HepG2 (cell line): ENCODE data around the gene TBC1D7. TPM values are rescaled to one million over a fixed set of nuclear protein-coding genes. Genes with fewer than 3 reads are reported as not detected.

Experiments
- ATAC-seq: fragments of 200-7000 bp; cut with Tn5 transposase; 3 replicates; pipeline ENCODE4 v1.9.1; 2020; ENCODE audit warnings: mild to moderate bottlenecking, moderate library complexity
- BruUV-seq: library from RNA; stranded (reverse); fragments of 400-500 nt; replicated peaks from 2 replicates; lab custom pipeline; 2021; lab: Mats Ljungman, UMichigan
- CTCF ChIA-PET: fragments of 300-600 bp; formaldehyde crosslinking; extraction: SDS; loops from one replicate; lab custom pipeline; 2021; ENCODE audit warnings: low total read pairs, inconsistent platforms, low intra/inter-chr PET ratio; lab: Yijun Ruan, JAX
- POLR2A ChIA-PET: fragments of 350-600 bp; sonication (Branson Sonifier 250); formaldehyde crosslinking; loops from one replicate; lab custom pipeline; 2020; ENCODE audit warnings: antibody characterized with exemption, inconsistent platforms; lab: Yijun Ruan, JAX
- DNase-seq: peaks from one replicate; pipeline ENCODE4 v3.0.0-alpha.2; 2015; ENCODE audit warnings: low spot score
- FAIRE-seq: peaks from 3 replicates; lab custom pipeline; 2011; peaks lifted over from hg19 to GRCh38; lab: Jason Lieb, UNC
- H2AFZ ChIP-seq: one replicate; pipeline ENCODE4 v1.6.1; 2011; ENCODE audit warnings: low read length, inconsistent platforms
- H3K27ac ChIP-seq: fragments of 300-600 bp; 3 replicates; pipeline ENCODE4 v1.8.0; 2011; ENCODE audit warnings: mixed run types, mild to moderate bottlenecking, mixed read lengths, low read length, inconsistent platforms; ENCODE audit not compliant: insufficient read depth; ENCODE audit errors: extremely low read length
- H3K27me3 ChIP-seq, 2 experiments: fragments of 200-600 bp in 1 of 2; 2 replicates in 1 of 2; 3 replicates in 1 of 2; pipeline versions ENCODE4 v1.6.0 to v1.8.0; 2011; ENCODE audit warnings: low read length in 2 of 2, mild to moderate bottlenecking in 2 of 2, moderate library complexity in 2 of 2, inconsistent platforms in 1 of 2; ENCODE audit not compliant: insufficient read depth in 2 of 2, control insufficient read depth in 1 of 2
- H3K36me3 ChIP-seq, 2 experiments: fragments of 200-600 bp in 1 of 2; replicated peaks in 1 of 2; 2 replicates in 1 of 2; 3 replicates in 1 of 2; pipeline versions ENCODE4 v1.5.1 to v1.8.0; 2011; ENCODE audit warnings: low read length in 2 of 2, inconsistent platforms in 1 of 2; ENCODE audit not compliant: insufficient read depth in 2 of 2, control insufficient read depth in 1 of 2
- H3K4me1 ChIP-seq: 2 replicates; pipeline ENCODE4 v1.5.1; 2012; ENCODE audit warnings: low read length, inconsistent platforms; ENCODE audit not compliant: insufficient read depth
- H3K4me2 ChIP-seq: 2 replicates; pipeline ENCODE4 v1.6.0; 2011; ENCODE audit warnings: low read depth, low read length, inconsistent platforms
- H3K4me3 ChIP-seq, 3 experiments: fragments of 200-600 bp in 1 of 3; sonication (generic), shearing (Covaris generic) in 1 of 3; replicated peaks in 1 of 3; 2 replicates each; pipeline ENCODE4 v1.5.1; 2011 to 2016; ENCODE audit warnings: low read length in 3 of 3, inconsistent platforms in 2 of 3, low read depth in 2 of 3, mild to moderate bottlenecking in 2 of 3, control low read depth in 1 of 3, mixed read lengths in 1 of 3; ENCODE audit not compliant: insufficient read depth in 1 of 3
- H3K79me2 ChIP-seq: one replicate; pipeline ENCODE4 v1.6.1; 2011; ENCODE audit warnings: low read length, inconsistent platforms; ENCODE audit not compliant: insufficient read depth
- H3K9ac ChIP-seq: 2 replicates; pipeline ENCODE4 v1.6.0; 2011; ENCODE audit warnings: mild to moderate bottlenecking, low read depth, low read length, inconsistent platforms; ENCODE audit not compliant: insufficient read depth
- H3K9me3 ChIP-seq: 2 replicates; pipeline ENCODE4 v1.5.1; 2012; ENCODE audit warnings: mild to moderate bottlenecking, low read length
- H4K20me1 ChIP-seq: 2 replicates; pipeline ENCODE4 v1.6.0; 2011; ENCODE audit warnings: inconsistent platforms, mild to moderate bottlenecking, low read length, moderate library complexity; ENCODE audit not compliant: insufficient read depth
- CCAR2 ChIP-seq: fragments of 200-400 bp; formaldehyde crosslinking; optimal IDR thresholded peaks from 2 replicates; pipeline ENCODE3; 2018; ENCODE audit warnings: low read depth, mild to moderate bottlenecking, low read length, moderate library complexity
- ETV5 ChIP-seq: IDR thresholded peaks from 2 replicates; pipeline ENCODE4 v1.6.1; 2018; ENCODE audit warnings: missing biosample characterization, missing genetic modification reagents, inconsistent platforms, borderline replicate concordance
- FUBP1 ChIP-seq: sonication (generic); formaldehyde crosslinking; IDR thresholded peaks from 2 replicates; pipeline ENCODE4 v1.5.1; 2020; ENCODE audit warnings: missing genetic modification reagents, mild to moderate bottlenecking, borderline replicate concordance
- MXD1 ChIP-seq: sonication (generic); formaldehyde crosslinking; IDR thresholded peaks from 2 replicates; pipeline ENCODE4 v1.4.0; 2020; ENCODE audit warnings: mild to moderate bottlenecking, missing genetic modification reagents
- NFATC3 ChIP-seq: sonication (generic); formaldehyde crosslinking; IDR thresholded peaks from 2 replicates; pipeline ENCODE4 v1.5.1; 2020; ENCODE audit warnings: mild to moderate bottlenecking, missing genetic modification reagents
- NFE2 ChIP-seq: sonication (generic); formaldehyde crosslinking; IDR thresholded peaks from 2 replicates; pipeline ENCODE4 v1.4.0; 2020; ENCODE audit warnings: missing genetic modification reagents
- NFE2L2 ChIP-seq: fragments of 150-350 bp; IDR thresholded peaks from 2 replicates; pipeline ENCODE4 v1.6.1; 2014; ENCODE audit warnings: low read length
- NFKB2 ChIP-seq: sonication (generic); formaldehyde crosslinking; IDR thresholded peaks from 2 replicates; pipeline ENCODE4 v1.4.0; 2020; ENCODE audit warnings: missing genetic modification reagents, borderline replicate concordance
- NR2F1 ChIP-seq, 2 experiments: fragments of 450-650 bp in 1 of 2; formaldehyde crosslinking in 1 of 2; IDR thresholded peaks; 2 replicates each; pipeline versions ENCODE4 v1.5.0 to v1.6.1; 2016 to 2020; ENCODE audit warnings: mild to moderate bottlenecking in 1 of 2, missing compliant biosample characterization in 1 of 2, missing genetic modification reagents in 1 of 2, moderate library complexity in 1 of 2
- SOX6 ChIP-seq, 2 experiments: fragments of 450-650 bp in 1 of 2; sonication (generic) in 1 of 2; formaldehyde crosslinking in 1 of 2; IDR thresholded peaks; 2 replicates each; pipeline versions ENCODE4 v1.4.0 to v1.6.1; 2017 to 2020; ENCODE audit warnings: antibody characterized with exemption in 1 of 2, mild to moderate bottlenecking in 1 of 2, missing genetic modification reagents in 1 of 2
- TBX3 ChIP-seq: fragments of 450-650 bp; IDR thresholded peaks from 2 replicates; pipeline ENCODE4 v1.6.1; 2017; ENCODE audit warnings: antibody characterized with exemption, mild to moderate bottlenecking, inconsistent platforms, borderline replicate concordance
- ZNF10 ChIP-seq: sonication (generic); formaldehyde crosslinking; IDR thresholded peaks from 2 replicates; pipeline ENCODE4 v1.4.0; 2020; ENCODE audit warnings: mild to moderate bottlenecking, low read depth, missing genetic modification reagents, borderline replicate concordance
- ZNF124 ChIP-seq: sonication (generic); formaldehyde crosslinking; IDR thresholded peaks from 2 replicates; pipeline ENCODE4 v1.4.0; 2020; ENCODE audit warnings: missing genetic modification reagents
- ZNF24 ChIP-seq: fragments of 450-650 bp; IDR thresholded peaks from 2 replicates; pipeline ENCODE4 v1.6.1; 2017; ENCODE audit warnings: antibody characterized with exemption, mild to moderate bottlenecking
- ZNF670 ChIP-seq: sonication (generic); formaldehyde crosslinking; IDR thresholded peaks from 2 replicates; pipeline ENCODE4 v1.8.0; 2022; ENCODE audit warnings: mild to moderate bottlenecking, missing genetic modification reagents, borderline replicate concordance
- ZNF672 ChIP-seq: sonication (generic); formaldehyde crosslinking; IDR thresholded peaks from 2 replicates; pipeline ENCODE4 v1.8.1; 2022; ENCODE audit warnings: missing genetic modification reagents
- WGBS: methylation state at CpG from one replicate; pipeline ENCODE4 v1.1.6; 2017; ENCODE audit warnings: low lambda C conversion rate; 5-methylcytosine and 5-hydroxymethylcytosine counted together
- in situ Hi-C: cut with HindIII; loops from 2 replicates; pipeline ENCODE4 v1.10.0; 2017; ENCODE audit warnings: low pct_unique_long_range_greater_than_20kb; ENCODE audit not compliant: extremely low pct_ligation_motif_present
- intact Hi-C: fragments of 100-400 bp; cut with micrococcal nuclease; formaldehyde crosslinking; loops from one replicate; pipeline ENCODE4 v1.10.0; 2022; ENCODE audit not compliant: unreplicated experiment
- polyA plus RNA-seq, 8 experiments: library from polyadenylated mRNA; depleted of rRNA in 3 of 8; stranded (reverse) in 7 of 8; unstranded in 1 of 8; fragments of >200 nt; fragmentation: Illumina TruSeq in 4 of 8; extraction: Trizol in 4 of 8; gene quantifications; 2 replicates each; pipeline versions ENCODE4 v1.2.1 to v1.2.3, GENCODE V29; 2011 to 2016; ENCODE audit warnings: low read depth in 4 of 8, missing spikeins in 1 of 8, mixed read lengths in 1 of 8; ENCODE audit not compliant: insufficient read depth in 1 of 8
- total RNA-seq, 5 experiments: library from RNA; depleted of rRNA; stranded (reverse); fragments of >200 nt; fragmentation: Illumina TruSeq; extraction: Trizol; gene quantifications; 2 replicates each; pipeline ENCODE4 v1.2.3, GENCODE V29; 2016; ENCODE audit warnings: low read depth in 1 of 5
- TF ChIP-seq, protein P1 (sequence below): sonication (generic); formaldehyde crosslinking; IDR thresholded peaks from 2 replicates; pipeline ENCODE4 v1.4.0; 2020; ENCODE audit warnings: low read depth, missing genetic modification reagents
- TF ChIP-seq, protein P2 (sequence below): sonication (generic); formaldehyde crosslinking; IDR thresholded peaks from 2 replicates; pipeline ENCODE4 v1.5.0; 2020; ENCODE audit warnings: missing genetic modification reagents

The TBC1D7 gene
- total and polyA plus RNA-seq, 2 of the 13 experiments (the other 11 are each of a cell fraction or from before 2014, with no cell fraction given) = 23.3 to 30.8 TPM

GRCh38 chr6:13318821-13319220, 9.5 kb downstream of the TBC1D7 start:
- WGBS = 100% methylated on average over 2 of the region's 2 CpGs
- Histone ChIP-seq H3K36me3 (peaks cover 21 to 75% of the 10 kb centered on the region in 2 experiments), H3K4me2 (no peak overlapping the region), H3K27me3 (no peaks in the 10 kb centered on the region), H3K9me3 (no peaks in the 10 kb centered on the region), H2AFZ (no peak overlapping the region), H3K4me3 (no peak overlapping the region), H3K27ac (no peak overlapping the region), H3K9ac (no peak overlapping the region), H4K20me1 (no peaks in the 10 kb centered on the region), H3K79me2 (no peaks in the 10 kb centered on the region), H3K4me1 (no peaks in the 10 kb centered on the region)
- intact Hi-C loops (no loop called here), in situ Hi-C loops (no loop called here)
- POLR2A ChIA-PET = no interaction called here
- no TSS peak for BruUV-seq
- ATAC-seq (no peak), FAIRE-seq (no peak), DNase-seq (no peak)
- CTCF ChIA-PET = no interaction called here
- no peak for TF ChIP-seq ZNF24
- TF ChIP-seq MXD1 (CRISPR knock-in tag) = no peak
- TF ChIP-seq NFKB2 = no peak
- TF ChIP-seq NFE2L2 = no peak
- TF ChIP-seq FUBP1 (CRISPR knock-in tag) = no peak
- no peak for TF ChIP-seq NR2F1 (CRISPR knock-in tag; IDR thresholded peaks at IDR 0.05)
- TF ChIP-seq NFATC3 (CRISPR knock-in tag) = no peak
- no peak for TF ChIP-seq SOX6 (IDR thresholded peaks at IDR 0.05)
- no peak for TF ChIP-seq SOX6 (CRISPR knock-in tag; IDR thresholded peaks at IDR 0.05)
- TF ChIP-seq, protein P1, sequence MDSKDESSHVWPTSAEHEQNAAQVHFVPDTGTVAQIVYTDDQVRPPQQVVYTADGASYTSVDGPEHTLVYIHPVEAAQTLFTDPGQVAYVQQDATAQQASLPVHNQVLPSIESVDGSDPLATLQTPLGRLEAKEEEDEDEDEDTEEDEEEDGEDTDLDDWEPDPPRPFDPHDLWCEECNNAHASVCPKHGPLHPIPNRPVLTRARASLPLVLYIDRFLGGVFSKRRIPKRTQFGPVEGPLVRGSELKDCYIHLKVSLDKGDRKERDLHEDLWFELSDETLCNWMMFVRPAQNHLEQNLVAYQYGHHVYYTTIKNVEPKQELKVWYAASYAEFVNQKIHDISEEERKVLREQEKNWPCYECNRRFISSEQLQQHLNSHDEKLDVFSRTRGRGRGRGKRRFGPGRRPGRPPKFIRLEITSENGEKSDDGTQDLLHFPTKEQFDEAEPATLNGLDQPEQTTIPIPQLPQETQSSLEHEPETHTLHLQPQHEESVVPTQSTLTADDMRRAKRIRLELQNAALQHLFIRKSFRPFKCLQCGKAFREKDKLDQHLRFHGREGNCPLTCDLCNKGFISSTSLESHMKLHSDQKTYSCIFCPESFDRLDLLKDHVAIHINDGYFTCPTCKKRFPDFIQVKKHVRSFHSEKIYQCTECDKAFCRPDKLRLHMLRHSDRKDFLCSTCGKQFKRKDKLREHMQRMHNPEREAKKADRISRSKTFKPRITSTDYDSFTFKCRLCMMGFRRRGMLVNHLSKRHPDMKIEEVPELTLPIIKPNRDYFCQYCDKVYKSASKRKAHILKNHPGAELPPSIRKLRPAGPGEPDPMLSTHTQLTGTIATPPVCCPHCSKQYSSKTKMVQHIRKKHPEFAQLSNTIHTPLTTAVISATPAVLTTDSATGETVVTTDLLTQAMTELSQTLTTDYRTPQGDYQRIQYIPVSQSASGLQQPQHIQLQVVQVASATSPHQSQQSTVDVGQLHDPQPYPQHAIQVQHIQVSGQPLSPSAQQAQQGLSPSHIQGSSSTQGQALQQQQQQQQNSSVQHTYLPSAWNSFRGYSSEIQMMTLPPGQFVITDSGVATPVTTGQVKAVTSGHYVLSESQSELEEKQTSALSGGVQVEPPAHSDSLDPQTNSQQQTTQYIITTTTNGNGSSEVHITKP (CRISPR knock-in tag) = no peak
- TF ChIP-seq ZNF670 (CRISPR knock-in tag) = no peak
- TF ChIP-seq ETV5 (CRISPR knock-in tag) = no peak
- TF ChIP-seq ZNF10 (CRISPR knock-in tag) = no peak
- TF ChIP-seq ZNF672 (CRISPR knock-in tag) = no peak
- no peak for TF ChIP-seq CCAR2
- TF ChIP-seq ZNF124 (CRISPR knock-in tag) = no peak
- no peak for TF ChIP-seq TBX3
- TF ChIP-seq NFE2 (CRISPR knock-in tag) = no peak
- TF ChIP-seq, protein P2, sequence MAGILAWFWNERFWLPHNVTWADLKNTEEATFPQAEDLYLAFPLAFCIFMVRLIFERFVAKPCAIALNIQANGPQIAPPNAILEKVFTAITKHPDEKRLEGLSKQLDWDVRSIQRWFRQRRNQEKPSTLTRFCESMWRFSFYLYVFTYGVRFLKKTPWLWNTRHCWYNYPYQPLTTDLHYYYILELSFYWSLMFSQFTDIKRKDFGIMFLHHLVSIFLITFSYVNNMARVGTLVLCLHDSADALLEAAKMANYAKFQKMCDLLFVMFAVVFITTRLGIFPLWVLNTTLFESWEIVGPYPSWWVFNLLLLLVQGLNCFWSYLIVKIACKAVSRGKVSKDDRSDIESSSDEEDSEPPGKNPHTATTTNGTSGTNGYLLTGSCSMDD (CRISPR knock-in tag) = no peak
